Mucosa of rectum (tissue), 2 donors: ENCODE data around the gene MAOA.
"Not testable (repeated sequence)": the region's sequence is repeated elsewhere in the genome, so short reads cannot be mapped to it uniquely, and the experiment has no call there.

Experiments
- H3K27ac ChIP-seq, 2 donors: one replicate each; pipeline ENCODE4 v1.7.0; 2013; ENCODE audit warnings: inconsistent platforms in 2 of 2, low read depth in 2 of 2, low read length in 2 of 2
- H3K27me3 ChIP-seq, 2 donors: one replicate each; pipeline ENCODE4 v1.7.0; 2013; ENCODE audit warnings: low read length in 2 of 2; ENCODE audit not compliant: control insufficient read depth in 2 of 2, insufficient read depth in 2 of 2
- H3K36me3 ChIP-seq, 2 donors: one replicate each; pipeline ENCODE4 v1.7.0; 2013; ENCODE audit warnings: low read length in 2 of 2; ENCODE audit not compliant: control insufficient read depth in 2 of 2, insufficient read depth in 2 of 2
- H3K4me1 ChIP-seq, 2 donors: one replicate each; pipeline ENCODE4 v1.7.0; 2013; ENCODE audit warnings: low read length in 2 of 2, mild to moderate bottlenecking in 1 of 2; ENCODE audit not compliant: control insufficient read depth in 2 of 2, insufficient read depth in 2 of 2
- H3K4me3 ChIP-seq, 2 donors: one replicate each; pipeline ENCODE4 v1.7.0; 2013; ENCODE audit warnings: low read length in 2 of 2
- H3K9ac ChIP-seq, 2 donors: one replicate each; pipeline ENCODE4 v1.7.0; 2013; ENCODE audit warnings: low read length in 2 of 2, low read depth in 1 of 2, mild to moderate bottlenecking in 1 of 2
- H3K9me3 ChIP-seq, 2 donors: one replicate each; pipeline ENCODE4 v1.7.0; 2013; ENCODE audit warnings: low read length in 2 of 2; ENCODE audit not compliant: control insufficient read depth in 2 of 2
- donor health status: healthy.
- donor health status: Normal muscosa, but diverticular disease.

Gene MAOA

DNA sequence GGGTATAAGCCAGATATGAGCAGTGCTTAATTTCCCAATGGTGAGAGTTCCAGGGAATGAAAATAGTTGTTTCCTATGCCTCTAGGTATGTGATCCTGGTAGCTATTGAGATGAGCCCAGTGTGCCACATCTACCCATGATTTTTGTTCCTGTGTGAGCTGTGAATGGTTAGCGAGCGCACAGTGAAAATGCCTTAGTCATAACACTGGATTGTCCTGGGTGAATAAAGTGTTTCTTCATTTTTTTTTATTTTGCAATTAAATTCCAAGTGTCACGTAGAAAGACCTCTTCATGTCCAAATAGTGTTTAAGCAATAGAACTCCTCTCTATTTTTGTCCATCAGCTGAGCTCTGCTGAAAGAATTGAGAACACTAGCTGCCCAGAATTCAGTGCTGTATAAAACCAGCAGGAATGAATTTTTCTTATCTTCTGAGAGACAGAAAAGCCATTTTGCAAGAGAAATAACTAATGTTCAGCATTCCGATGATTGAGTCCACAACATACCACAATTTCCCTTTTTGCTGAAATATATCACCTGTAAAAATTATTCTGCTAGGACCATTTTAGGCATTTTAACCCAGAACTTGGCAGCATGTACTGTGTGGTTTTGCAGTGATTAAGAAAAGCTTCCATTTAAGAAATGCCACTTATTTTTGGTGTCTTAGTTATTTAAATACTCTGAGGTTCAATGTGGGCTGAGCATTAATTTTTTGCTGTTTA lies 5.6 kb downstream of the MAOA start:
- peak overlapping the region in 1 of 2 donors; percentile 27 for H3K4me3 ChIP-seq
- peaks cover 0 to 4% of the 10 kb centered on the region in 2 donors for H3K27me3 ChIP-seq
- H3K36me3 ChIP-seq = no peaks in the 10 kb centered on the region
- H3K27ac ChIP-seq = no peak overlapping the region
- no peak overlapping the region for H3K9ac ChIP-seq
- H3K4me1 ChIP-seq = peaks cover 0 to 17% of the 10 kb centered on the region in 2 donors
- no peaks in the 10 kb centered on the region for H3K9me3 ChIP-seq

DNA sequence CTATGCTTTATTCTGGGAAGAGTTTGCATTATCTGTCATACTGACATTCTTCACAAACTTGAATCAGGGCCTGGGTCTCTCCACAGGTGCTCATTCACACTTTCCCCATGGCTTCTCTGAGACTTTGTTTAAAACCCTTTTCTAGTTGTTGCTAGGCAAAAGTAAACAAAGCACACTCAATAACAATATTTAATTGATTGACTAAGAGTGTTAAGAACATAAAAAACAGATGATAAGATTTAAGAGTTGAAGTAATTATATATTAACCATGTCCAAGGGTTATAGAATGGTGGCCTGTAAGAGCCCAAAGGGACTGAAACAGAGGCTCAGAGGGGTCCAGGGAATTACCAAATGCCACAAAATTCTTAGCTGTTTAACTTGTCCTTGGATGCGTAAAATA lies 7.1 kb downstream of the MAOA start:
- Histone ChIP-seq H3K4me1 (peaks cover 0 to 17% of the 10 kb centered on the region in 2 donors), H3K4me3 (no peak overlapping the region), H3K27ac (no peak overlapping the region)

DNA sequence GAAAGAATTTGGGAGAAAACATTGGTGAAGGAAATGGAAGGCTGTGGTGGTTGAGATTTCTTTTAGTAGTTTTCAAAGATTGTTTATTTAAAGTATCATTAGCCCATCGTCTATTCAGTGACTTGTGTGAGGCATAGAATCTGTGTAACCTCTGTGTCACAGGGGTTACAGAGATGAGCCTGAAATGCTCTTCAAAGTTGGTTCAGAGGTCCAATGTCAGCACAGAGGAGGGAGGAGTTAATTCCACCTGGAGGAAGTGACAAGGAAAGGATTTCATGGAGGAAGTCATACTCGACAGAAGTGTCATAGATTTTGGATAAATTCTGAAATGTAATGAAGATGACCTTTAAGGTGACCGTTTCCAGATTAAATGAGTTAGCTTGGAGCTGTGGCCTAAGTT lies 8.2 kb downstream of the MAOA start:
- Histone ChIP-seq H3K4me1 (peaks cover 0 to 17% of the 10 kb centered on the region in 2 donors), H3K27me3 (peaks cover 0 to 4% of the 10 kb centered on the region in 2 donors), H3K36me3 (no peaks in the 10 kb centered on the region), H3K4me3 (no peak overlapping the region), H3K9me3 (no peaks in the 10 kb centered on the region), H3K9ac (no peak overlapping the region), H3K27ac (peak overlapping the region; percentile 19 to 35)

More for the DNA sequence above, 7.1 kb downstream of the MAOA start:
- Histone ChIP-seq H3K27me3 (peaks cover 0 to 4% of the 10 kb centered on the region in 2 donors), H3K9ac (no peak overlapping the region), H3K36me3 (no peaks in the 10 kb centered on the region), H3K9me3 (no peaks in the 10 kb centered on the region)

DNA sequence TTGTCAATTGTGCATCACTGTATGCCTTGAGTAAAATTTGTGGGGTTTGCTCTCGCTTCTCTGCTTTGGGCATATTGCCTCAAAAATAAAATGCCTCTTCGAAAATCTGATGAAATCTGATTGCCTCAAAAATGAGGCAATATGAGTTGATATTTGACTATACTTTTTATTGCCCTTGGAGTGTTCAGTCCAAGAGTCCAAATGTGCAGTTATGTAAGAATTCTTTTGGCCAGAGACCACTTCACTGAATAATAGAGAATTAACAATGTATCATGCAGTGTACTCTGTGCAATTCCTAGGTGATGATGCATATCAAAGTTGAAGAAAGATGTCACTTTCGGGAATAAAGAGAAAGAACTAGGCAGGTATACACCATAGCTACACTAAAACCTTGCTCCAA lies 8.6 kb downstream of the MAOA start:
- Histone ChIP-seq H3K27ac (peak overlapping the region; percentile 19 to 35), H3K4me1 (peaks cover 0 to 17% of the 10 kb centered on the region in 2 donors), H3K9me3 (no peaks in the 10 kb centered on the region), H3K36me3 (no peaks in the 10 kb centered on the region), H3K9ac (no peak overlapping the region), H3K27me3 (peaks cover 0 to 4% of the 10 kb centered on the region in 2 donors), H3K4me3 (no peak overlapping the region)

DNA sequence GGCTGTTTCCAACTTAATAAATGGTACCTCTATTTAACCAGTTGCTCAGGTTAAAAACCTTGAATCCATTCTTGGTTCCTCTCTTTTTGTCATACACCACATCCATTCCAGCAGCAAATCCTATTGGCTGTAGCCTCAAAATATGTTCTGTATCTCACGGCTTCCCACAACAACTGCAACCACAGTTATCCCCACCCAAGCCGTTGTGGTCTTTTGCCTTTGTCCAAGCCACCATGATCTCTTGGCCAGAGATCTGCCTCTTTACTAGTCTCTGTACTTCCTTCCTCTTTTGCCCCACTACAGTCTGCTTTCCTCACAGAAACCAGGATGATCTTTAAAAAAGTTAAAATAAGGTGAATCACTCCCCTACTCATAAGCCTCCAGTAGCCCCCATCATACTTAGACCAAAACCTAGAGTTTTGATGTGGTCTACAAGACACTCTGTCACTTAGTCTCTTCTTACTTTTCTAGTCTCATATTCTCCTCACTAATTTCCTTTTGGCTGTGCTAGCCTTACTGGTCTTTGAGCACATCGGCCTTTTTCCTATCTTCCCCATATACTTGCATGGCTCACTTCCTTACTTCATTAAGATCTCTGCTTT lies 10.3 kb downstream of the MAOA start:
- H3K9me3 ChIP-seq = no peaks in the 10 kb centered on the region
- H3K4me3 ChIP-seq = no peak overlapping the region
- no peak overlapping the region for H3K27ac ChIP-seq
- peaks cover 0 to 4% of the 10 kb centered on the region in 2 donors for H3K27me3 ChIP-seq
- H3K36me3 ChIP-seq = no peaks in the 10 kb centered on the region
- no peak overlapping the region for H3K9ac ChIP-seq
- peaks cover 0 to 17% of the 10 kb centered on the region in 2 donors for H3K4me1 ChIP-seq

DNA sequence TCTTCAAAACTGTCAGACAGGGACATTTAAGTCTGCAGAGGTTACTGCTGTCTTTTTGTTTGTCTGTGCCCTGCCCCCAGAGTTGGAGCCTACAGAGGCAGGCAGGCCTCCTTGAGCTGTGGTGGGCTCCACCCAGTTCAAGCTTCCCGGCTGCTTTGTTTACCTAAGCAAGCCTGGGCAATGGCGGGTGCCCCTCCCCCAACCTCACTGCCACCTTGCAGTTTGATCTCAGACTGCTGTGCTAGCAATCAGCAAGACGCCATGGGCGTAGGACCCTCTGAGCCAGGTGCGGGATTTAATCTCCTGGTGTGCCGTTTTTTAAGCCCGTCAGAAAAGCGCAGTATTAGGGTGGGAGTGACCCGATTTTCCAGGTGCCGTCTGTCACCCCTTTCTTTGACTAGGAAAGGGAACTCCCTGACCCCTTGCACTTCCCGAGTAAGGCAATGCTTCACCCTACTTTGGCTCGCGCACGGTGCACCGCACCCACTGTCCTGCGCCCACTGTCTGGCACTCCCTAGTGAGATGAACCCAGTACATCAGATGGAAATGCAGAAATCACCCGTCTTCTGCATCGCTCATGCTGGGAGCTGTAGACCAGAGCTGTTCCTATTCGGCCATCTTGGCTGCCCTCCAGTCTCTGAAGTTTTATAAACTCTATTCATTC lies 20.0 kb downstream of the MAOA start:
- not testable (repeated sequence) for H3K27ac ChIP-seq, H3K9ac ChIP-seq, H3K27me3 ChIP-seq, H3K36me3 ChIP-seq, H3K4me3 ChIP-seq, H3K9me3 ChIP-seq
- H3K4me1 ChIP-seq = peaks cover 7 to 13% of the 10 kb centered on the region in 2 donors

DNA sequence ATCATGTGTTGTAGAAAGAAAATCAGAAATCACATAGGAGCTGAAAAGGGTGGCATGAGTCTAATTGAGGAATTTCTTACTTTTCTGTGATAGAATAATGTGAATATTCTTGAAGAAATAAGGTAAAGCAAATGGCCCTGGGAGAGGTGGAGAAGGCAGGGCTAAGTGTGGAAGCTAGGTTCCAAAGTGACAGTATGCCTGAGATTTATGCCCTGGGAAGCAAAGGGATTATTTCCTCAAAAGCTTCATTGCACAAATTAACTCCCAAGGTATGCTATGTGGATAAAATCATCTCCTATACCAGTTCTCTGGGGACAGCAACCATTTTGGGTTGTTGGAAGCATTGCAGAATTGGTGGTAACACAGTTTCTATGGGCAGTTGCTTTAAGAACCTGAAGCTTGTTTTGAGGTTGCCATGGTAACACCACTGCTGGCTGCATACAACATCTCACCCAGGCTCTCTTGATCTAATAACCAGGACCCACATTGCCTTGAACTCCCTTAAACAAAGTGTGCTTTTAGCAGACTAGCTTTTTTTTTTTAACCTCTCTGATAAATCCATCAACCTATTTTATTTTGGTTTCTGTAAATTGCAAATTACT lies 21.0 kb downstream of the MAOA start:
- Histone ChIP-seq H3K9ac (no peak overlapping the region), H3K4me3 (peak overlapping the region in 1 of 2 donors; percentile 7), H3K9me3 (no peaks in the 10 kb centered on the region), H3K27ac (peak overlapping the region; percentile 43 to 44), H3K36me3 (no peaks in the 10 kb centered on the region), H3K4me1 (peaks cover 7 to 13% of the 10 kb centered on the region in 2 donors), H3K27me3 (no peaks in the 10 kb centered on the region)

DNA sequence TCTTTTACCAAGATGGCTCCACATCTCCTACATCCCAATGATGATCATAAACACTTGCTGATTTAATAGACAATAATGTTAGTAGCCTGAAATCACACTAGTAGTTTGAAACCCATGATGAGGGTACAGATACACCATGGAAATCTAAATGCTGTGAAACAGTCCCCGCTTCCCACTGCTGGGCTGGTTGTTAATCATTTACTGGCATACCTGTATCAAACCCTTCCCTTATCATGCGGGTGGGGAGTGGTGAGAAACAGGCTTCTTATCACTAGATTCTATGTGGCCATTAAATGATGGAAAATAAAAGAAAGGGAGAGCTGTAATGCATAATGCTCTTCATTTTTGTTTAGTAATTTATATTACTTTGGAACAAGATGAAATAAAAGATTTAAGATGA lies 21.9 kb downstream of the MAOA start:
- H3K4me3 ChIP-seq = no peak overlapping the region
- peak overlapping the region; percentile 43 to 44 for H3K27ac ChIP-seq
- H3K4me1 ChIP-seq = peaks cover 7 to 13% of the 10 kb centered on the region in 2 donors
- H3K27me3 ChIP-seq = peaks cover 0 to 2% of the 10 kb centered on the region in 2 donors
- H3K36me3 ChIP-seq = no peaks in the 10 kb centered on the region
- no peak overlapping the region for H3K9ac ChIP-seq
- no peaks in the 10 kb centered on the region for H3K9me3 ChIP-seq

DNA sequence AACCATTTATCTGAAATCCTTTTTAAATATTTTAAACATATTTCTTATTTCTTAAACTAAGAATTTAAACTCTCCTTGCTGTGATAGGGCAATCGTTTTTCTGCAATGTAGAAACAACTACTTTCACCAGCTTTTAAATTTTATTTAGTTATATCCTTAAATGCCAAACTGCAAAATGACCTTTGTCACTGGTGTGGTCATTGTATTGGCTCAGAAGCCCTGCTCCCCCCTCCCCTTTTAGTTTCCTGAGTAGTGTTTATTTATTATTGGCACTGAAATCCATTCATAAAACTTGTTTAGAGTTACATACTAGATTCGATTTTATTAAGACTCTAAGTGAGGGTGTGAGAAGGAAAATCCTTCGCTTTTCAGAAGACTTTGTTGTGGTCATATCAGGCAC lies 23.0 kb downstream of the MAOA start:
- no peak overlapping the region for H3K27ac ChIP-seq
- no peak overlapping the region for H3K4me3 ChIP-seq
- peaks cover 7 to 13% of the 10 kb centered on the region in 2 donors for H3K4me1 ChIP-seq
- H3K36me3 ChIP-seq = peaks cover 0 to 7% of the 10 kb centered on the region in 2 donors
- H3K27me3 ChIP-seq = peaks cover 0 to 2% of the 10 kb centered on the region in 2 donors
- H3K9me3 ChIP-seq = no peaks in the 10 kb centered on the region
- H3K9ac ChIP-seq = no peak overlapping the region

DNA sequence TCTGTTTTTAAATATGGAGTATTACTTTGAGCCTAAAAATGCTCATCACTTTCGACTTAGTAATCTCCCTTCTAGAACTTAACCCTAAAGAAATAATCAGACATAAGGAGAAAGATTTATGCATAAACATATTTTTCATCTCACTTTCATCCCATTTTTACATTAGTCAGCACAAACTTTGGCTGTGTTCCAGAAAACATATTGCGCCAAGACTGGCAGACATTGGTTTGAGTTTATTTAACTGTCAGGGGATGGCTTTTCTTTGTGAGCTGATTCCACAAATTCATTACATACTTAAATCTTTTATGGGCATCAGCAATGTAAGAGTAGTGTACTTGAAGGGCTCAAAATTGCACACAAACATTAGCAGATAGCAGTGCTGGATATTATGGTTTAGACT lies 23.7 kb downstream of the MAOA start:
- peaks cover 7 to 13% of the 10 kb centered on the region in 2 donors for H3K4me1 ChIP-seq
- H3K36me3 ChIP-seq = peaks cover 0 to 7% of the 10 kb centered on the region in 2 donors
- H3K27ac ChIP-seq = no peak overlapping the region

More for the DNA sequence above, 23.7 kb downstream of the MAOA start:
- Histone ChIP-seq H3K9ac (no peak overlapping the region), H3K27me3 (peaks cover 0 to 2% of the 10 kb centered on the region in 2 donors), H3K4me3 (no peak overlapping the region), H3K9me3 (no peaks in the 10 kb centered on the region)
